ENCODE data around the gene SSBP1.

Gene SSBP1

GRCh38 chr7:141785706-141786552 is 47.8 kb downstream of the SSBP1 start:
- peak; percentile 41 for DNase-seq

GRCh38 chr7:141788296-141788695 is 50.1 kb downstream of the SSBP1 start:
- no peak for DNase-seq

- DNase-seq: no peak
Measured at GRCh38 chr7:141789917-141790316, 51.8 kb downstream of the SSBP1 start, which contains the start of gene TAS2R5. TAS2R5 (plus strand) TSS chr7:141790217; CDS start chr7:141790362, 145 bp downstream.

- no peak for DNase-seq
Measured at GRCh38 chr7:141792526-141792925, 54.4 kb downstream of the SSBP1 start.
